Measurements from ENCODE around the gene DLG5. TPM values are rescaled to one million over a fixed set of nuclear protein-coding genes. Genes with fewer than 3 reads are reported as not detected.

The DLG5 gene
- total RNA-seq, 1 donor from 2014 or later: 31.3 TPM

- DNase-seq (ENCODE audit: low spot score) (no peak), ATAC-seq (peak; percentile 72)
- intact Hi-C loops (cut with DNase I): loop anchor here (5.0 kb wide), 1 partner anchor 83 kb away; no protein-coding TSS in a partner anchor
These were observed 27.5 kb downstream of the DLG5 start for GRCh38 chr10:77899080-77899477.

- peak; percentile 35 for ATAC-seq
- intact Hi-C loops (cut with DNase I): loop anchor here (5.0 kb wide), 1 partner anchor 84 kb away; no protein-coding TSS in a partner anchor
- DNase-seq (ENCODE audit: low spot score): no peak
These were observed 28.1 kb downstream of the DLG5 start for GRCh38 chr10:77898323-77899079.

GRCh38 chr10:77896058-77896457, 30.5 kb downstream of the DLG5 start:
- DNase-seq (ENCODE audit: low spot score) (no peak), ATAC-seq (no peak)
- intact Hi-C loops (cut with DNase I): loop anchor here (5.0 kb wide), 1 partner anchor 86 kb away; no protein-coding TSS in a partner anchor

GRCh38 chr10:77894058-77894457, 32.5 kb downstream of the DLG5 start:
- intact Hi-C loops (cut with DNase I): no loop called here
- no peak for ATAC-seq
- no peak for DNase-seq (ENCODE audit: low spot score)

GRCh38 chr10:77893386-77893785, 33.2 kb downstream of the DLG5 start:
- ATAC-seq (no peak), DNase-seq (ENCODE audit: low spot score) (no peak)
- intact Hi-C loops (cut with DNase I): no loop called here

- intact Hi-C loops (cut with DNase I): no loop called here
- DNase-seq (ENCODE audit: low spot score) (no peak), ATAC-seq (no peak)
These were observed 33.8 kb downstream of the DLG5 start for GRCh38 chr10:77892761-77893160.

- ATAC-seq: no peak
- intact Hi-C loops (cut with DNase I): no loop called here
- DNase-seq (ENCODE audit: low spot score): no peak
These were observed 34.4 kb downstream of the DLG5 start for GRCh38 chr10:77892021-77892739.

- intact Hi-C loops (cut with DNase I): no loop called here
- DNase-seq (ENCODE audit: low spot score) (no peak), ATAC-seq (no peak)
These were observed 36.5 kb downstream of the DLG5 start for GRCh38 chr10:77890097-77890496.

GRCh38 chr10:77889277-77889903, 37.2 kb downstream of the DLG5 start:
- intact Hi-C loops (cut with DNase I): no loop called here
- ATAC-seq (peak; percentile 54), DNase-seq (ENCODE audit: low spot score) (no peak)

- ATAC-seq: peak; percentile 54
- DNase-seq (ENCODE audit: low spot score): no peak
- intact Hi-C loops (cut with DNase I): no loop called here
These were observed 38.2 kb downstream of the DLG5 start for GRCh38 chr10:77888356-77888703.

- intact Hi-C loops (cut with DNase I): no loop called here
These were observed 38.8 kb downstream of the DLG5 start for GRCh38 chr10:77887631-77888355.

GRCh38 chr10:77886795-77887355, 39.7 kb downstream of the DLG5 start:
- ATAC-seq (no peak), DNase-seq (ENCODE audit: low spot score) (no peak)
- intact Hi-C loops (cut with DNase I): no loop called here

More at GRCh38 chr10:77887631-77888355, 38.8 kb downstream of the DLG5 start:
- no peak for DNase-seq (ENCODE audit: low spot score)
- peak; percentile 66 for ATAC-seq

- intact Hi-C loops (cut with DNase I): no loop called here
- no peak for DNase-seq (ENCODE audit: low spot score)
These were observed 42.4 kb downstream of the DLG5 start for GRCh38 chr10:77884181-77884580.

GRCh38 chr10:77881636-77882035, 44.9 kb downstream of the DLG5 start:
- intact Hi-C loops (cut with DNase I): no loop called here
- DNase-seq (ENCODE audit: low spot score): no peak
- no peak for ATAC-seq

More at GRCh38 chr10:77884181-77884580, 42.4 kb downstream of the DLG5 start:
- no peak for ATAC-seq

- ATAC-seq (no peak), DNase-seq (ENCODE audit: low spot score) (no peak)
- intact Hi-C loops (cut with DNase I): no loop called here
These were observed 45.3 kb downstream of the DLG5 start for GRCh38 chr10:77881222-77881621.

- DNase-seq (ENCODE audit: low spot score): no peak
- intact Hi-C loops (cut with DNase I): loop anchor here (10.0 kb wide), 1 partner anchor 475 kb away; no protein-coding TSS in a partner anchor
- no peak for ATAC-seq
These were observed 46.8 kb downstream of the DLG5 start for GRCh38 chr10:77879710-77880109.

- no peak for ATAC-seq
- intact Hi-C loops (cut with DNase I): loop anchor here (10.0 kb wide), 1 partner anchor 476 kb away; no protein-coding TSS in a partner anchor
- DNase-seq (ENCODE audit: low spot score): no peak
These were observed 47.5 kb downstream of the DLG5 start for GRCh38 chr10:77879065-77879464.

- intact Hi-C loops (cut with DNase I): loop anchor here (10.0 kb wide), 1 partner anchor 477 kb away; no protein-coding TSS in a partner anchor
- DNase-seq (ENCODE audit: low spot score): no peak
- ATAC-seq: peak; percentile 62
These were observed 48.9 kb downstream of the DLG5 start for GRCh38 chr10:77877441-77878344.
